HCT116 (cell line): ENCODE data around the gene ANKRD33. TPM values are rescaled to one million over a fixed set of nuclear protein-coding genes. Genes with fewer than 3 reads are reported as not detected.

Source experiments
- ATAC-seq: fragments of 200-7000 bp; cut with Tn5 transposase; 2 replicates; pipeline ENCODE4 v1.9.1; 2020; ENCODE audit warnings: mild to moderate bottlenecking, moderate library complexity
- BruUV-seq: library from RNA; stranded (reverse); fragments of 400-500 nt; replicated peaks from 2 replicates; lab custom pipeline; 2021; lab: Mats Ljungman, UMichigan
- CTCF ChIA-PET: fragments of 300-600 bp; sonication (Branson Sonifier 250); formaldehyde crosslinking; loops from one replicate; lab custom pipeline; 2021; ENCODE audit warnings: antibody characterized with exemption; lab: Charles Lee
- POLR2A ChIA-PET: fragments of 300-600, 350-600 bp; sonication (Branson Sonifier 250); formaldehyde crosslinking; loops from one replicate; lab custom pipeline; 2021; ENCODE audit warnings: antibody characterized with exemption; lab: Charles Lee
- RAD21 ChIA-PET, 2 experiments: fragments of 300-600 bp; sonication (Branson Sonifier 250); formaldehyde crosslinking; loops; one replicate each; lab custom pipeline; 2023; ENCODE audit warnings: low total read pairs in 2 of 2; ENCODE audit not compliant: uncharacterized antibody in 2 of 2, unreplicated experiment in 2 of 2, low non-redundant PET in 1 of 2; lab: Charles Lee
- DNase-seq: peaks from one replicate; pipeline ENCODE4 v3.0.0-alpha.2; 2010; ENCODE audit warnings: low read depth, low spot score
- H2AFZ ChIP-seq: fragments of 200-600 bp; shearing (Covaris generic), sonication (generic); 2 replicates; pipeline ENCODE4 v1.6.1; 2017; ENCODE audit warnings: low read depth, mixed run types, mixed read lengths, antibody characterized with exemption, low read length; ENCODE audit not compliant: poor library complexity, severe bottlenecking
- H3K27ac ChIP-seq: 2 replicates; pipeline ENCODE4 v1.5.1; 2012; ENCODE audit warnings: low read depth, low read length
- H3K27me3 ChIP-seq: fragments of 200-600 bp; sonication (generic); 2 replicates; pipeline ENCODE4 v1.6.1; 2016; ENCODE audit warnings: mixed run types, low read length, mixed read lengths; ENCODE audit not compliant: insufficient read depth
- H3K36me3 ChIP-seq, 2 experiments: fragments of 200-500 bp in 1 of 2; fragments of 200-600 bp in 1 of 2; sonication (Bioruptor generic) in 1 of 2; sonication (generic) in 1 of 2; 2 replicates each; pipeline versions ENCODE4 v1.5.1 to v1.6.1; 2014 to 2016; ENCODE audit warnings: low read length in 2 of 2, inconsistent platforms in 1 of 2, mixed read lengths in 1 of 2, mixed run types in 1 of 2; ENCODE audit not compliant: insufficient read depth in 2 of 2, control insufficient read depth in 1 of 2
- H3K4me1 ChIP-seq, 2 experiments: fragments of 200-600 bp in 1 of 2; sonication (generic) in 1 of 2; 2 replicates each; pipeline versions ENCODE4 v1.5.1 to v1.6.1; 2012 to 2017; ENCODE audit warnings: low read length in 2 of 2, inconsistent platforms in 1 of 2, mild to moderate bottlenecking in 1 of 2, mixed read lengths in 1 of 2, mixed run types in 1 of 2, moderate library complexity in 1 of 2; ENCODE audit not compliant: insufficient read depth in 2 of 2, control insufficient read depth in 1 of 2
- H3K4me2 ChIP-seq: fragments of 200-600 bp; sonication (generic); 2 replicates; pipeline ENCODE4 v1.6.1; 2017; ENCODE audit warnings: mixed run types, low read length, mixed read lengths
- H3K4me3 ChIP-seq, 2 experiments: fragments of 200-600 bp in 1 of 2; sonication (generic) in 1 of 2; replicated peaks in 1 of 2; 2 replicates each; pipeline ENCODE4 v1.5.1; 2011 to 2016; ENCODE audit warnings: low read length in 2 of 2, control low read depth in 1 of 2, low read depth in 1 of 2, mild to moderate bottlenecking in 1 of 2, mixed read lengths in 1 of 2, mixed run types in 1 of 2
- H3K79me2 ChIP-seq: fragments of 200-600 bp; sonication (generic); 2 replicates; pipeline ENCODE4 v1.6.1; 2017; ENCODE audit warnings: mild to moderate bottlenecking, mixed run types, low read length, moderate library complexity, mixed read lengths; ENCODE audit not compliant: insufficient read depth
- H3K9ac ChIP-seq: fragments of 200-600 bp; sonication (generic); 2 replicates; pipeline ENCODE4 v1.6.1; 2016; ENCODE audit warnings: low read length, mixed read lengths
- H3K9me2 ChIP-seq: fragments of 200-600 bp; sonication (generic), shearing (Covaris generic); 2 replicates; pipeline ENCODE4 v1.6.1; 2017; ENCODE audit warnings: mixed run types, mild to moderate bottlenecking, moderate library complexity; ENCODE audit not compliant: insufficient read depth
- H3K9me3 ChIP-seq, 2 experiments: fragments of 200-500 bp in 1 of 2; fragments of 200-600 bp in 1 of 2; sonication (Bioruptor generic) in 1 of 2; sonication (generic) in 1 of 2; 2 replicates each; pipeline ENCODE4 v1.6.1; 2014 to 2017; ENCODE audit warnings: low read length in 2 of 2, mixed read lengths in 2 of 2, inconsistent platforms in 1 of 2, low read depth in 1 of 2, mild to moderate bottlenecking in 1 of 2, mixed run types in 1 of 2, moderate library complexity in 1 of 2; ENCODE audit not compliant: control insufficient read depth in 1 of 2, insufficient read depth in 1 of 2
- H4K20me1 ChIP-seq: fragments of 200-600 bp; sonication (generic), shearing (Covaris generic); 2 replicates; pipeline ENCODE4 v1.6.1; 2017; ENCODE audit warnings: mixed run types, mild to moderate bottlenecking, moderate library complexity; ENCODE audit not compliant: insufficient read depth
- CTCF ChIP-seq, 3 experiments: fragments of 200-600 bp in 1 of 3; sonication (generic) in 1 of 3; IDR thresholded peaks in 2 of 3; conservative IDR thresholded peaks in 1 of 3; 2 replicates each; pipeline ENCODE4 v1.5.1; 2012 to 2017; ENCODE audit warnings: low read depth in 2 of 3, low read length in 2 of 3, antibody characterized with exemption in 1 of 3, borderline replicate concordance in 1 of 3, control low read depth in 1 of 3, mild to moderate bottlenecking in 1 of 3, mixed read lengths in 1 of 3, mixed run types in 1 of 3, moderate library complexity in 1 of 3; ENCODE audit not compliant: insufficient read depth in 1 of 3
- EGR1 ChIP-seq: IDR thresholded peaks from 2 replicates; pipeline ENCODE4 v1.6.1; 2012; ENCODE audit warnings: low read depth
- ELF1 ChIP-seq: IDR thresholded peaks from 2 replicates; pipeline ENCODE4 v1.6.1; 2012; ENCODE audit warnings: low read depth, borderline replicate concordance
- EZH2phosphoT487 ChIP-seq: fragments of 200-600 bp; IDR thresholded peaks from 2 replicates; pipeline ENCODE4 v1.6.1; 2018; ENCODE audit warnings: antibody characterized with exemption, borderline replicate concordance
- FOSL1 ChIP-seq: IDR thresholded peaks from 2 replicates; pipeline ENCODE4 v1.6.1; 2012; ENCODE audit warnings: low read depth
- JUND ChIP-seq: IDR thresholded peaks from 2 replicates; pipeline ENCODE4 v1.6.1; 2012
- POLR2A ChIP-seq: IDR thresholded peaks from 2 replicates; pipeline ENCODE4 v1.7.0; 2011; ENCODE audit warnings: borderline replicate concordance; ENCODE audit not compliant: insufficient read depth, insufficient read length; ENCODE audit errors: extremely low read depth
- RAD21 ChIP-seq: IDR thresholded peaks from 2 replicates; pipeline ENCODE4 v1.6.1; 2012; ENCODE audit warnings: low read depth, mild to moderate bottlenecking
- ZFX ChIP-seq: fragments of 450-650 bp; IDR thresholded peaks from 2 replicates; pipeline ENCODE4 v1.6.1; 2017
- intact Hi-C: fragments of 100-400 bp; cut with micrococcal nuclease; formaldehyde crosslinking; loops from 2 replicates; pipeline ENCODE4 v1.10.0; 2022
- total RNA-seq: library from RNA; stranded (reverse); gene quantifications from one replicate; pipeline ENCODE4 v1.2.1, GENCODE V29; 2021; ENCODE audit not compliant: unreplicated experiment
- TF ChIP-seq, protein P1 (sequence below): IDR thresholded peaks from 2 replicates; pipeline ENCODE4 v1.6.1; 2012; ENCODE audit warnings: low read depth
- TF ChIP-seq, protein P2 (sequence below): IDR thresholded peaks from 2 replicates; pipeline ENCODE4 v1.6.1; 2012

The ANKRD33 gene
- total RNA-seq, 1 experiment from 2014 or later = not detected

- POLR2A ChIA-PET = no interaction called here
- no peaks in the 10 kb centered on the region for H3K36me3 ChIP-seq
- no peak overlapping the region for H3K4me3 ChIP-seq
- no peak overlapping the region for H3K4me2 ChIP-seq
- no peaks in the 10 kb centered on the region for H3K79me2 ChIP-seq
- no peak overlapping the region for H3K9ac ChIP-seq
- ATAC-seq = no peak
- DNase-seq = no peak
- no peaks in the 10 kb centered on the region for H4K20me1 ChIP-seq
- TF ChIP-seq JUND (no peak), FOSL1 (no peak), POLR2A (no peak), RAD21 (no peak), CTCF (IDR thresholded peaks at IDR 0.05 in 2 of 3, conservative IDR thresholded peaks at IDR 0.05 in 1 of 3; ENCODE audit: borderline replicate concordance in 1 of 3, insufficient read depth in 1 of 3, low read depth in 2 of 3, low read length in 2 of 3) (no peak), ELF1 (no peak), EZH2phosphoT487 (no peak), ZFX (no peak), EGR1 (no peak)
- TF ChIP-seq, protein P1, sequence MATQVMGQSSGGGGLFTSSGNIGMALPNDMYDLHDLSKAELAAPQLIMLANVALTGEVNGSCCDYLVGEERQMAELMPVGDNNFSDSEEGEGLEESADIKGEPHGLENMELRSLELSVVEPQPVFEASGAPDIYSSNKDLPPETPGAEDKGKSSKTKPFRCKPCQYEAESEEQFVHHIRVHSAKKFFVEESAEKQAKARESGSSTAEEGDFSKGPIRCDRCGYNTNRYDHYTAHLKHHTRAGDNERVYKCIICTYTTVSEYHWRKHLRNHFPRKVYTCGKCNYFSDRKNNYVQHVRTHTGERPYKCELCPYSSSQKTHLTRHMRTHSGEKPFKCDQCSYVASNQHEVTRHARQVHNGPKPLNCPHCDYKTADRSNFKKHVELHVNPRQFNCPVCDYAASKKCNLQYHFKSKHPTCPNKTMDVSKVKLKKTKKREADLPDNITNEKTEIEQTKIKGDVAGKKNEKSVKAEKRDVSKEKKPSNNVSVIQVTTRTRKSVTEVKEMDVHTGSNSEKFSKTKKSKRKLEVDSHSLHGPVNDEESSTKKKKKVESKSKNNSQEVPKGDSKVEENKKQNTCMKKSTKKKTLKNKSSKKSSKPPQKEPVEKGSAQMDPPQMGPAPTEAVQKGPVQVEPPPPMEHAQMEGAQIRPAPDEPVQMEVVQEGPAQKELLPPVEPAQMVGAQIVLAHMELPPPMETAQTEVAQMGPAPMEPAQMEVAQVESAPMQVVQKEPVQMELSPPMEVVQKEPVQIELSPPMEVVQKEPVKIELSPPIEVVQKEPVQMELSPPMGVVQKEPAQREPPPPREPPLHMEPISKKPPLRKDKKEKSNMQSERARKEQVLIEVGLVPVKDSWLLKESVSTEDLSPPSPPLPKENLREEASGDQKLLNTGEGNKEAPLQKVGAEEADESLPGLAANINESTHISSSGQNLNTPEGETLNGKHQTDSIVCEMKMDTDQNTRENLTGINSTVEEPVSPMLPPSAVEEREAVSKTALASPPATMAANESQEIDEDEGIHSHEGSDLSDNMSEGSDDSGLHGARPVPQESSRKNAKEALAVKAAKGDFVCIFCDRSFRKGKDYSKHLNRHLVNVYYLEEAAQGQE = no peak
- TF ChIP-seq, protein P2, sequence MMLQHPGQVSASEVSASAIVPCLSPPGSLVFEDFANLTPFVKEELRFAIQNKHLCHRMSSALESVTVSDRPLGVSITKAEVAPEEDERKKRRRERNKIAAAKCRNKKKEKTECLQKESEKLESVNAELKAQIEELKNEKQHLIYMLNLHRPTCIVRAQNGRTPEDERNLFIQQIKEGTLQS = no peak
- RAD21 ChIA-PET = no interaction called here
- peaks cover 3 to 18% of the 10 kb centered on the region in 2 experiments; a peak in 3 of 4 replicates for H3K4me1 ChIP-seq
- H3K27me3 ChIP-seq = no peaks in the 10 kb centered on the region
- H3K27ac ChIP-seq = no peak overlapping the region
- no peaks in the 10 kb centered on the region for H3K9me3 ChIP-seq
- no peak overlapping the region for H2AFZ ChIP-seq
- intact Hi-C loops = no loop called here
- CTCF ChIA-PET = no interaction called here
- H3K9me2 ChIP-seq = no peaks in the 10 kb centered on the region
- BruUV-seq = no TSS peak
Observed at GRCh38 chr12:51920046-51920445, 32.1 kb downstream of the ANKRD33 start.
